HG03025 (cell line): ENCODE measurements around the gene CHD6.

ENCODE experiments used
- ATAC-seq: cut with Tn5 transposase; IDR thresholded peaks from one replicate; pipeline ENCODE4 v1.9.1; 2021; ENCODE audit warnings: mild to moderate bottlenecking, moderate library complexity; ENCODE audit not compliant: unreplicated experiment, low FRiP score

The CHD6 gene

DNA sequence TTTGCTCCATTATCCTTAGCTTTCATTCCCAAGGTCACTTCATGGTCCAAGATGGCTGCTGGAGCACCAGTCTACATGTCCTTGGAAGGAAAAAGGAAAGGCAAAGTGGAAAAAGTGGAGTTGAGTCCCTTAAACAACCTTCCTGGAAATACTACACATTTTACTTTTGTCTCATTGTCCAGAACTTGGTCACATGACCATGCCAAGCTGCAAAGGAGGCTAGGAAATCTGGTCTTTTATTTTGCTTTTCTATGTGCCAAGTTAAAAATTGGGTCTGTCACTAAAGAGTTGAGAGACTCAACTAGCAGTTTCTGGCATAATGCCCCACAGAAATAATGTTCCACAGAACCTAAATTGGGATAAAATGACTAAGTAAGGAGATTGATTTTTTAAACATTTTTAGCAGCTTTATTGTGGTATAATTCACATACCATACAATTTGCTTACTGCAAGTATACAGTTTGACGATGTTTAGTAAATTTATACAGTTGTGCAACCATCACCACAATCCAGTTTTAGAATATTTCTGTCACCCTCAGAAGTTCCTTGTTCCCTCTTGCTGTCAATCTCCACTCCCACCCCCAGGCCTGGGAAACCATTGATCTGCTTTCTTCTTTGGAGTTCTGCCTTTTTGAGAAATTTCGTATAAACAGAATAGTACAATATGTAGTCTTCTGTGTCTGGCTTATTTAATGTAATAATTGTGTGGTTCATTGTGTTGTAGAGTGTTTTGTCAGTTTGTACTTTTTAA lies 5.6 kb upstream of the CHD6 start:
- ATAC-seq, result no peak

DNA sequence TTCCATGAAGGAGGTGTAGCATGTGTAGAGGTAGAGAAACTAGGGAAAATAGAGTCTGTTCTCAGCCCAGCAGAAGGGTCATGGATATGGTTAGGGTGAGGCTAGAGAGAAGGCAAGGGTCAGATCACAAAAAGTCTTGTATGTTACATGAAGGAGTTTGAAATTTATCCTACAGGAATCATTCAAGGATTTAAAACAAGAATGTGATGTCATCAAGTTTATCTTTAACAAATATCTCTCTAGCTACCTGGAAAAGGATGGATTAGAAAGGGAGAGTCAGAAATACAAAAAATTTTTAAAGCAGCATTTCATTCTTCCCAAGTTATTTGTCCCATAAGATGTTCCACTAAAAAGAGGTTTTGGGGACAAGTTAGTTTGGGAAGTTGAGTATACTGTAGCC lies 4.4 kb upstream of the CHD6 start:
- no peak for ATAC-seq

DNA sequence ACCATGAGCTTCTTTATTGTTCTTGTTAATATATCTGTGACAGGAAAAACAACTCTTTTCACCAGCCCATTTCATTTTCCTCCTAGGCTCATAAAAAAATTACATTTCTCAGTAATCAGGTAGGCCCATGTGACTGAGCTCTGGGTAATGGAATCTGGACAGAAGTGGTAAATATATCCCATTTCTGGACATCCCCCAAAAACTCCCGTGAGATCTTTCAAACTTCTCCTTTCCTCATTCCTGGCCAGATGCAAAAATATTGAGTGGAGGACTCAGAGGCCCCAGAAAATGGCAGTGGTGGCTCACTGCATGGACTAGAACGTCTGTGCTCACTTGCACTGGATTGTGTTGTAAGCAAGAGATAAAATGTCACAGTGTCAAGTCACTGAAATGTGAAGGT lies 3.8 kb upstream of the CHD6 start:
- no peak for ATAC-seq

DNA sequence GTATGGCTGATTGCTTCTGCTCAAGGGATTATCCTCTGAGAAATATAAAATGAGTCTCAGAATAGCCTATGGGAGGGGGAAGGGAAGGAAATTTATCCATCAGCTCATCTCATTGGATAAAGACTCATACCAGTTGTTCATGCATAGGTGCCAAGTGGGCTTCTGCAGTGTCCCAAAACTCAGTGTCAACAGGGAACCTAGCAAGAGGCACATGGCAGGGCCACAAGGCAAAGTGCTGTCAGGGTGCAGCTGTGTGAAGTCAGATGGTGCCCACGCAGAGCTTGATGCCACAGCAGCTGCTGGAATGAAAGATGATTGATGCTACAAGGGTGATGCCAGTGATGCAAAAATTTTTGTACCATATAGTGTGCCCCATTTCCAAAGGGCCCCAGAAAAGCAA lies 3.2 kb upstream of the CHD6 start:
- ATAC-seq, result no peak

DNA sequence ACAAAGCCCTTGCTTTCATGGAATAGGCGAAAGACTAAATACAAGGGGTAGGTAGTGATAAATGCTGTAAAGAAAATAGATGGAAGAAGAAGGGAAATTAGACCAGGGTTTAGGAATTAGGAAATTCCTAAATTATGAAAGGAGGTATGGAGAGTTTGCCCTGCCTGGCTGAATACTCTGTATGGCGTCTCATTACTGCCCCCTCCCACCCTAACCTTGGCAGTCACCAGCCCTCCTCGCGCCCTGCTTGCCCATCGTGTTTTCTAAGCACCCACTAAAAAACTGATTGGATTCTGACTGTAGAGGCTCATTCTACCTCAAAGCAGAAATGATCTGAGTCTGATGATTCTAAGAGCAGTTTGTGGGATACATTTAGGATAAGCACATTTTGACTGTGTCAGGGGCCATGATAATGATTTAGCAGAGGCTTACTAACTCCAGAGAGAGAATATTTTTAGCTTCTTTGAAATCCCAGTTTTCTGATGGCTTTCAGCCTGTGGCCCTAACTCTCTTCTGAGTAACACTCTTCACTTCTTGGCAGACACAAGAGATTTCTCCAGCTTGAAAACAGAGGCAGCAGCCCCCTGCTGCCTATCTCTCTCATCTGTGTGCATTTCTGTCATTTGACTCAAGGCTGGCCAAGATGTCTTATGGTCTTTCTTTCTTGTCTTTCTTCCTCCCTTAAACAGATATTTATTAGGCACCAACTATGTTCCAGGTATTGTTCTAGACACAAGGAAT lies 1.4 kb upstream of the CHD6 start:
- no peak for ATAC-seq

DNA sequence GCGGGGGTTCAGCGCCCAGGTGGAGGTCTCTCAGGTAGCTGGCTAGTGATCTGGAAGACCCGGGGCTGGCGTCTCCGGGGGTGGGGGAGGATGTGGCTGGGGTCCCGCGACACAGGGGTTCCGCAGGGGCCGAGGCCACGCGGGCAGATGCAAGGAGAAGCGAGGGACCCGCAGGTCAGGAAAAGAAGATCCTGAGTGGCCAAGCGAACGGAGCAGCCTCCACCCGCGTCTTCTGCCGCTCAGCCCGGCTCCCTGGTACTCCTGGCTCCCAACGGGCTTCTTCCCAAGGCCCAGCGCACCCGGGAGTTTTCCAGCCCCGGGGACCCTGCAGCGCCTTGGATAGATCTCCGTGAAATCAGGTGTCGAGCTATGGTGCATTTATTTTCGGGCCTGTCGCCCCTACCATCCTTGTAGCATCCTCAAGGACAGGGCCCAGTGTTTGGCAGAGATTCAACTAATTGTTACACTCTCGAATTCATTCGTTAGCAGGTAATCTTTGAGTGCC lies 682 bp upstream of the CHD6 start:
- no peak for ATAC-seq

DNA sequence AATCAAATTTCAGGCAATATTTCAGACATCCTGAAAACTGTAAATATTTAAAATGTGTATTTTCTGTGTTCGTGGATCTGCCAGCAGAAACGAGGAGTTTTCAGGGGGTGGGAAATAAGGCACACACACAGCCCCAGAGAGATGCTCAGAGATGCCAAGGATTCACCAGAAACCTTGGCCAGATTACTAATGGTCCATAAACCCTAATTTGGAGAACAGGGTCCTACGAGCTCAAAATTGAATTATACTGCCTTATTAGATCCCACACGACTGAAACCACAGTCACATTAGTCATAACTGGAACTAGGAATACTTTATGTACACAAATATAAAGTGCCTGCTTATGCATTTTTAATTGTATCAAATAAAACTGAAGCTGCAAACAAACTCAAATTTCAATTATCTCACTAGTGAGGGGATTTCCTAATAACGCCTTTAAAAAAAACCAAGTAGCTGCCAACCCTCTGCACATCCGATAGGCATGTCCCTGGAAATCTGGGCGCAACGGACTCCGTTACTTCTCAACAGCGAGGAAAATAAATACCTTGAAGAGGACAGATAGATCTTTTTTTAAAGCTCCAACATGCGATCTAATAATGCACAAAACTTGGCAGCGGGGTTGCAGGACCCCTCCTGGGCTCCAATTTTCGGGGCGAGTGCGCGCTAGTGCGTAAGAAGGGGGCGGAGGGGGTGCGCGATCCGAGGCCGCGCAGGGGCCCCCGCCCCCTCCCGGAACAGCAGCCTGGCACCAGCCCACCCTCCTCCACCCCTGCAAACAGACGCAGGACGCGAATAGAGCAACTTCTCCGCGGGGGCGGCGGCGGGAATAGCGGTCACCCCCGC lies 897 bp downstream of the CHD6 start:
- ATAC-seq, result no peak

DNA sequence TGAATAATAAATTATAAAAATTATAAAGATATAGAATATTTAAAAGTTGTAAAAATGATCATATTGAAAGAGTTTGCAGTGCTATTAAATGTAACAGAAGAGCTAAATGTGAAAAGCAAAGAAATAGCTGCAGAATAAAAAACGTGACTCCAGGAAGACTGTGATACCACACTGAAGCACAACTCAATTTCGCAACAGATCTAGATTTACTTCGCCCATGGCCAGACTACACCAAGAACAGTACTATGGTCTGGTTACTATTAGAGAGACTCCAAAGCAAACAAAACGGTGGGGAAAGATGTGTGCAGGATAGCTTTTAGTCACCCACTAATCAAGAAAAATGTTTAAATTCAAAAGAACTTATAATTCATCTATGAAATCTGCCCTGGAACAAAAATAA lies 1.9 kb downstream of the CHD6 start:
- no peak for ATAC-seq

DNA sequence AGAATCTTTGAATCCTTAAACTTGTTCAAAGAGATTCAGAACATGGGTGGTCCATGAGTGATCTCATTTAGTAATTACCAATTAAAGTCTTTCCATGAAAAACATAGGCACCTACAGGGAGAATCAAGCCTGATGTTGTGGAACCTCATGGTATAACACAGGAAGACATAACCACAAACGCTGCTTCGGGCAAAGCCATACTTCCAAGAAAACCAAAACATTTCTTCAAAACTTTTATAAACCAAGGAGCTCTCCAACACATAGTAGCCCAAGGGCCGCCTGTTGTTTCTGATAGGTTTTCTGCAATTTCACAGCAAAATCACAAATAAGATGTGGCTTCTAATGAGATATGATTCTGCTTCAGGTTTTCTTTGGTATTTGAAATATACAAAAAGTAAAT lies 2.5 kb downstream of the CHD6 start:
- no peak for ATAC-seq

DNA sequence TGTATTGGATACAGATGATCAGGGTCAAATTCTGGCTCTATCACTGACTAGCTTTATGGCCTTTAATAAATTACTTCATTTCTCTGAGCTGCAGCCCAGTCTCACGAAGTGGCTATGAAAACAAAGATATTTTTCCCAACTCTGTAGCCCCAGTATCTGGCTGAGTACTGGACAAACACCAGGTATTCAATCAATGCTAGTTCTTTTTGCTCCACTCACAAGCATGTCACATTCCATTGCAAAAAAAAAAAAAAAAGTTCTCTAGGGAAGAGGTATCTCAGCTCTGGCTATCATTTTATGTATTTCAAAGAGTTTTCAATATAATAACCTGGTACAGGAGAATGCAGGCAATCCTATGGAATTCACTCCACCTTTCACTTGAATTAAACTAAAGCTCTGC lies 3.1 kb downstream of the CHD6 start:
- no peak for ATAC-seq

DNA sequence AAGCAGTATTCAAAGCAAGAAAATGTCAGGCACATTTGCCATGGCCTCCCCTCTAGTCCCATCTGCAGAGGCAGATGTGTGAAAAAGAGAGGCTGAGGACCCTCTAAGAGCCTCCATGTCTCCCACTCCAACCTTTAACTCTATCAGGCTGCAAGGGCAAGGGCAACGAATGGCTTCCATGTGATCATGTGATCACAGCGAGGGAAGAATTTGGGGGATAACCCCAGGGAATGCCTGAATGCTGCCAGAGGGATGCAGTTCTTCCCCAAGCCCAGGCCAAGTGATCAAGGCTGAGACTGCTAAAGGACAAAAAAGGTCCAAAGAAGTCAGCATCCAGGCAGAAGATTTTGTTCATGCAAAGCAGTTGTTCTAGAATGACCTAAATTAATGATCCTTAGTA lies 4.9 kb downstream of the CHD6 start:
- no peak for ATAC-seq

DNA sequence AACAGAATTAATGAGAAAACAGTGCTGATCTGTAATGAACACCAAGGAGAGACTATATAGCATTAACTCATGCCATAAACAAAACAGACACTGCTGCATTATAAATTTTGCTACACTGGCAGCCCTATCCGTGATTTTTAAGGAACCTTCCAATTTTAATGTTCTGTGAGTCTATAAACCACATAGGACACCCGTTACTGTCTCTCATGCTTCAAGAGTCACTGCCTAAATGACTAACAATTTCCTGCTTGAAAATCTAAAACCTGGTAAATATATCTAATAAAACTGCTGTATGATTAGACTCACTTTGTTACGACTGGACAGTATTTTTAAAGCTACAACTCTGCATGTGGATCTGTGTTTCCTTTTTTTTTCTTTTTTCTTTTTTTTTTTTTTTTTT lies 8.7 kb downstream of the CHD6 start:
- no peak for ATAC-seq

DNA sequence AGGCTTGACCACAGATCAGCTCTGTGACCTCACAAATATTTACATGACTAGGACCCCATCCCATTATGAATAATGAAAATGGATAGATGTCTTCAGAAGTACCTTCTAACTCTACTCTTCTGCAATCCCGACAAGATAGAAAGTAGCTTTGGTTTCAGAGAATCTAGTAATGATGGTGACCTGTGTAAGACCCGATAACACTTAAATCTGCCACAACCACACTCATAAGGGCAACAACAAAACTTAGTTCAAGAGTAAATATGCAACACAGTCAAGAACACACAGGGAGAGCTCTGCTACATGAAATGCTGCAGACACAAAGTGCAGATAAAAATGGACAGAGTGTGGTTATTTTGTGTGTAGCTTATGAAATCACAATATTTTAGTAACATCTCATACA lies 9.6 kb downstream of the CHD6 start:
- no peak for ATAC-seq

DNA sequence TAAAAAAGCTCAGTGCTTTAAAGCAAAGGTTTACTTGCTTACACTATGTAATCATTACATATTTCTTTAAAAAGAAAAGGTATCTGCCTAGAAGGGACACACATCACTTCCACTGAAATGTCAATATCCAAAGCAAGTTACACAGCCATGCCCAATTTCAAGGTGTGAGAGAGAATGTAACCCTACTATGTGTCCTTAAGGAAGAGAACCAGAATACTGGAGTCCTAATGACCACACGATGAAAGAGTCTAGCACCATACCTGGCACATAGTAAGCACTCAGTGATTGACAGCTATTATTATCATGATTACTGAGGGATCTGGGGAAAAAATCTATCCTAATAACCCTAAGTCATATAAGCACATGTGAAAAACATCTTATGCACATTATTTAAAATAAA lies 10.4 kb downstream of the CHD6 start:
- ATAC-seq, result no peak

DNA sequence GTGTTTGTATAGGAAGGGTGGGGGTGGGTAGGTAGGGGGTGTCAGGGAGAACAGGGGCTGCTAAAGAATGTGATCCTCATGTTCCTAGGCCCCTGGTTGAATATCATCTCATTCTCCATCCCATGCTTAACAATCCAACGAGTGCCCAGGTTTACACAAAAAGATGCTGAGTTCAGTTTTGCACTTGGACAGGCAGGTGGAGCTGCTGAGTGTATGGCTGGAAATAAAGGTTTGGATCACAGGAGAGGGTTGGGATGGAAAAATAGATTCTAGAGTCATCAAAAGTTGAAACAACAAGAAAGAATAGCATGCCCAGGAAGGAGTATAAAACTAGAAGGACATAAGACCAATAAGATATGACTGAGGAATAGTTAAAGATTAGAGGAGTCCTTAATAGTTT lies 14.2 kb downstream of the CHD6 start:
- no peak for ATAC-seq

DNA sequence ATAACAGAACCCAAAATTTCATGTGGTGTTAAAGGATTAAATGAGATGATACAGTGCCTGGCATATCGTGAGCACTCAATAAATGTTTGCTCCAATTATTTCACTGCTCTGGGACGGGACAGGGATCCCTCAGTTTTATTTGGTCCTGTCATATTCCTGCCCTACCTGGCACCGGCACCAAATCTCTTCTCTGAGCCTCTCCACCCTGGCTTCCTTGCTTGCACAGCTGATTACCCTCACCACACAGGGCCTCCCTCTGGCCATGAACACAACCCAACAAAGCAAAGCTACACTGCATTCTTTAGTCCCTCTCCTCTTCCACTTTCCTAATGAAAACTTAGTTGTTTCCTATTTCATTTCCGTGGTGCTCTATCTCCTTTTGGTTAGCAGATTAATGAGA lies 16.4 kb downstream of the CHD6 start:
- no peak for ATAC-seq

DNA sequence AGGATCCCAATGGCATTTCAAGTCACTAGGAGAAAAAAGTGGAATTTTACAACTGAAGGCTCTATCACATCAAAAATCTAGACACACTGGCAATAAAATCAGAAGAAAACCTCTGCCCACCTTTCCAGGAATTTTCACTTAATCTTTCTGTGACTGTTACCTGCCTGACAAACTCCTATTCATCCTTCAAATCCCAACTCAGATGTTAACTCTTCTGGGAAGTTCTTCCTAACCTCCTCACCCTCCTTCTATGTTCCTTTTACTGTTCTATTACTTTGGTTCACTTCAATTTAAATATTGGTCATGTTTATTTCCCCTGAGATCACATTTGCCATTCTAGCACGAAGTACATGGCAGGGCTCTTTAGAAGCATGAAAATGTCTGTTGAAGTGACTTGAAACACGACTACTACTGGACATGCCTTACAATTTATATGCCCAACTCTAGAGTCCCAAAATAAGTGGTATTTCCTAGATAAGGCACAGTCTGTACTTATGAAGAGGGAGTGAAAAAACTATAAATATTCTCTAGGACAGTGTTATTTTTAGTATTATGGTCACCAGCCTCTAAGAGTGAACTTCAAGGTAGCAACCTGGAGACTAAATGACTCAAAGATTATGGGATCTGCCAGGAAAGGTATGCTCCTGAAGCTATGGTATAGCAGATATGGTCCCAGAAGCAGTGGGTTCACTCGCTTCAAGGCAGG lies 17.1 kb downstream of the CHD6 start:
- ATAC-seq, result no peak

DNA sequence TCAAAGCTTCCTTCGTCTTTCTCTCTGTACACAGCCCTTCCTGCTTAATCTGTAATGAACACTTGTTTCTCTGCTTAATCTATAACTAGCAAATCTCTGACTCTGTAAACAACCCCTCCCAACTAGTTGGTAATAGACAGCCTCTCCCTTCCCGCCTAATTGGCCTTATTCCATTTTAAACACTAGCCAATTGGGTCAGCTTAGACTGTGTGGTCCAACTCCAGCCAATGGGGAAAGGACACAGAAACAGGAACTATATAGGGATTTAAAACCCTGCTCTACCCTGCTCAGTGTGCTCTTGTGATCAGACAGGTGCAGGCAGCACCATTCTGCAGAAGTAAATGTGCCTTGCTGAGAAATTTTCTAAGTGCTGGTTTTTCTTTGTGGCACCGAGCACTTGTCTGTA lies 18.5 kb downstream of the CHD6 start:
- ATAC-seq, result no peak

DNA sequence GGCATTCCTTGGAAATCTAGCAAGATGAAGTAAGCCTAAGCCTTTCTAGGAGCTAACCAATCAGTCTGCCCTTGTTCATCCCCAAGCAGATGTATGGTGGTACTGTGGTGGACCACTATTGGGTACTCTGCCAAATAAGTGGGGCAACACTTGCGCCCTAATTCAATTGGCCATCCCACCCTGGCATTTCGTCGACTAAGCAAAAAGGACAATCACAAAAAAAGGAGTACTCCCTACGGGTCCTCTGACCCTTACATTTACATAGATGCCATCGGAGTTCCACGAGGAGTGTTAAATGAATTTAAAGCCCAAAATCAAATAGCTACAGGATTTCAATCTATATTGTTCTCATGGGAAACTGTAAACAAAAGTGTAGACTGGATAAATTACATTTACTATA lies 19.5 kb downstream of the CHD6 start:
- no peak for ATAC-seq

DNA sequence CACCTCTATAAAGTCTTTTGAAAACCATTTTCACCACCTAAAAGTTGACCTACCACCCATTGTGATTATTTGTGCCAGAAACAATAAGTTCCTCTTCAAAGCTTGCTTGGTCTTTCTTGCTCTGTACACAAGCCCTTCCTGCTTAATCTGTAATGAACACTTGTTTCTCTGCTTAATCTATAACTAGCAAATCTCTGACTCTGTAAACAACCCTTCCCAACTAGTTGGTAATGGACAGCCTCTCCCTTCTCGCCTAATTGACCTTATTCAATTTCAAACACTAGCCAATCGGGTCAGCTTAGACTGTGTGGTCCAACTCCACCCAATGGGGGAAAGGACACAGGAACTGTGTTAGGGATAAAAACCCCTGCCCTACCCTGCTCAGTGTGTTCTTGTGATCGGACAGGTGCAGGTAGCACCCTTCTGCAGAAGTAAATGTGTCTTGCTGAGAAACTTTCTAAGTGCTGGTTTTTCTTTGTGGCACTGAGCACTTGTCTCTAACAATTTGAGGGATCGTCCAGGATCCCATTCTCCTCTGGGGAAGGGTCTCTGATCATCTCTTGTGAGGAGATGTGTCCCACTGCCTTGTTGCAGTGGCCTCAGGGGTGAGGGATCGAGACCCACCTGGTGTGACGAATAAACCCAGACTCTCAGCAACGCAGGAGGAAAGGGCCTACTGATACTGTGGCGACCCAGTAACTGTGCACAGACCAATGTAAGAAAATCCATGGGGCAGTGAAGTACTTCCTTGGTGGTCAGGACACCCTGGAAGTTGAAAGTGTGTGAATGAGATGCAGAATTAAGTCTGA lies 23.5 kb downstream of the CHD6 start:
- no peak for ATAC-seq
